Astrocyte (in vitro differentiated cells and primary cell): ENCODE results near the gene SUN2.

Source experiments
- EZH2 ChIP-seq: IDR thresholded peaks from 2 replicates; pipeline ENCODE4 v1.6.1; 2012; ENCODE audit warnings: mild to moderate bottlenecking, low read length, inconsistent platforms; ENCODE audit not compliant: insufficient read depth
- TF ChIP-seq, protein P1 (sequence below): IDR thresholded peaks from 2 replicates; pipeline ENCODE4 v1.5.1; 2011; ENCODE audit warnings: low read depth, mild to moderate bottlenecking, inconsistent platforms, low read length, moderate library complexity; ENCODE audit not compliant: insufficient read depth

DNA sequence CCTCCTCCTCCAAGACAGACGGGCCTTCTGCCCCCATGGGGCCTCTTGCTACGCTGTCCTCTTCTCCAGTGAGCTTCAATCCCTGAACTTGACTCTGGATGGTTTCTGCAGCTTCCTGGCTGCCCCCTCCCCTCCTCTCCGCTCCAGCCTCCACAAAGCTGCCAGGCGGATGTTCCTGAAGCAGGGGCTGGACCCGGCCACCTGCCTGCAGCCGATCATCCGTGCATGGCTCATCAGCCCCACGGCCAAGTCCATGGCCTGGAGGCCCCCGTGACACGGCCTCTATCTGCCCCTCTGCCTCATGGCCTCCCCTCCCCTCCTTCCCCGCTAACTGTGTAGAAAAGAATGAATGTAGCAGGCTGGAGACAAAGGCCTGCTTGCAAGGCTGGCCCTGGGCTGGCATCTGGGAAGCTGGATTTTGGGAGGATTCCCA is 6.8 kb upstream of the SUN2 start:
- TF ChIP-seq, protein P1, sequence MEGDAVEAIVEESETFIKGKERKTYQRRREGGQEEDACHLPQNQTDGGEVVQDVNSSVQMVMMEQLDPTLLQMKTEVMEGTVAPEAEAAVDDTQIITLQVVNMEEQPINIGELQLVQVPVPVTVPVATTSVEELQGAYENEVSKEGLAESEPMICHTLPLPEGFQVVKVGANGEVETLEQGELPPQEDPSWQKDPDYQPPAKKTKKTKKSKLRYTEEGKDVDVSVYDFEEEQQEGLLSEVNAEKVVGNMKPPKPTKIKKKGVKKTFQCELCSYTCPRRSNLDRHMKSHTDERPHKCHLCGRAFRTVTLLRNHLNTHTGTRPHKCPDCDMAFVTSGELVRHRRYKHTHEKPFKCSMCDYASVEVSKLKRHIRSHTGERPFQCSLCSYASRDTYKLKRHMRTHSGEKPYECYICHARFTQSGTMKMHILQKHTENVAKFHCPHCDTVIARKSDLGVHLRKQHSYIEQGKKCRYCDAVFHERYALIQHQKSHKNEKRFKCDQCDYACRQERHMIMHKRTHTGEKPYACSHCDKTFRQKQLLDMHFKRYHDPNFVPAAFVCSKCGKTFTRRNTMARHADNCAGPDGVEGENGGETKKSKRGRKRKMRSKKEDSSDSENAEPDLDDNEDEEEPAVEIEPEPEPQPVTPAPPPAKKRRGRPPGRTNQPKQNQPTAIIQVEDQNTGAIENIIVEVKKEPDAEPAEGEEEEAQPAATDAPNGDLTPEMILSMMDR: no peak
- no peak for TF ChIP-seq EZH2
